DOHH2 (cell line): ENCODE data around the gene FBXO31.

Experiments used
- H3F3A ChIP-seq: fragments of 200-600 bp; sonication (generic), shearing (Covaris generic); 2 replicates; pipeline ENCODE4 v1.6.0; 2016; ENCODE audit warnings: antibody characterized with exemption, mild to moderate bottlenecking; ENCODE audit not compliant: control insufficient read depth, insufficient read depth
- H3K27ac ChIP-seq: fragments of 200-600 bp; sonication (generic); 2 replicates; pipeline ENCODE4 v1.5.1; 2014; ENCODE audit warnings: low read depth, mild to moderate bottlenecking, low read length, moderate library complexity
- H3K27me3 ChIP-seq: fragments of 200-600 bp; sonication (generic); 2 replicates; pipeline ENCODE4 v1.6.1; 2014; ENCODE audit warnings: mild to moderate bottlenecking, low read length, mixed read lengths; ENCODE audit not compliant: control insufficient read depth
- H3K36me3 ChIP-seq: fragments of 200-600 bp; sonication (generic); 2 replicates; pipeline ENCODE4 v1.6.1; 2014; ENCODE audit warnings: mild to moderate bottlenecking, low read length, moderate library complexity, mixed read lengths; ENCODE audit not compliant: control insufficient read depth
- H3K4me1 ChIP-seq: fragments of 200-600 bp; sonication (generic); 2 replicates; pipeline ENCODE4 v1.6.1; 2014; ENCODE audit warnings: mild to moderate bottlenecking, low read length, mixed read lengths; ENCODE audit not compliant: control insufficient read depth
- H3K4me2 ChIP-seq: fragments of 200-600 bp; sonication (generic); 2 replicates; pipeline ENCODE4 v1.6.0; 2014; ENCODE audit warnings: mild to moderate bottlenecking, low read length, moderate library complexity
- H3K4me3 ChIP-seq: fragments of 200-600 bp; sonication (generic); 2 replicates; pipeline ENCODE4 v1.5.1; 2014; ENCODE audit warnings: mild to moderate bottlenecking, low read length, mixed read lengths
- H3K79me2 ChIP-seq: fragments of 200-600 bp; sonication (generic); 2 replicates; pipeline ENCODE4 v1.6.1; 2014; ENCODE audit warnings: mild to moderate bottlenecking, low read length, mixed read lengths; ENCODE audit not compliant: control insufficient read depth
- H3K9me2 ChIP-seq: fragments of 200-600 bp; sonication (generic); replicated peaks from 2 replicates; pipeline ENCODE4 v1.6.1; 2014; ENCODE audit warnings: mild to moderate bottlenecking, low read length, mixed read lengths; ENCODE audit not compliant: control insufficient read depth
- H3K9me3 ChIP-seq: fragments of 200-600 bp; sonication (generic); 2 replicates; pipeline ENCODE4 v1.6.1; 2014; ENCODE audit warnings: antibody characterized with exemption, low read length, mixed read lengths; ENCODE audit not compliant: control insufficient read depth, insufficient read depth
- H4K20me1 ChIP-seq: fragments of 200-600 bp; sonication (generic); 2 replicates; pipeline ENCODE4 v1.6.0; 2014; ENCODE audit warnings: low read depth, mild to moderate bottlenecking, antibody characterized with exemption, low read length, moderate library complexity; ENCODE audit not compliant: control insufficient read depth, insufficient read depth
- CTCF ChIP-seq: fragments of 200-600 bp; sonication (generic); IDR thresholded peaks from one replicate; pipeline ENCODE4 v1.5.1; 2014; ENCODE audit warnings: antibody characterized with exemption, mild to moderate bottlenecking, low read depth, low read length; ENCODE audit not compliant: poor library complexity, severe bottlenecking
- EZH2phosphoT487 ChIP-seq: fragments of 200-600 bp; sonication (generic); IDR thresholded peaks from 2 replicates; pipeline ENCODE4 v1.6.1; 2017; ENCODE audit warnings: borderline replicate concordance, mild to moderate bottlenecking, antibody characterized with exemption, low read length, moderate library complexity, mixed read lengths

FBXO31 gene

GRCh38 chr16:87369117-87369765 lies 14.3 kb downstream of the FBXO31 start:
- Histone ChIP-seq H3K9me3 (no peaks in the 10 kb centered on the region), H3K9me2 (no peaks in the 10 kb centered on the region), H3K4me3 (no peak overlapping the region), H3K27ac (no peak overlapping the region), H3K79me2 (peaks cover 92% of the 10 kb centered on the region), H3K4me2 (peak overlapping the region; percentile 23; the same call in 1 of the 2 replicates), H3K4me1 (peaks cover 27% of the 10 kb centered on the region), H4K20me1 (peaks cover 19% of the 10 kb centered on the region), H3K36me3 (peaks cover 19% of the 10 kb centered on the region), H3F3A (peaks cover 2% of the 10 kb centered on the region; the same call in 1 of the 2 replicates), H3K27me3 (no peaks in the 10 kb centered on the region)
- no peak for TF ChIP-seq EZH2phosphoT487
- TF ChIP-seq CTCF, result no peak

- Histone ChIP-seq H3K79me2 (peaks cover 91% of the 10 kb centered on the region), H3K4me2 (peak overlapping the region; percentile 23; the same call in 1 of the 2 replicates), H3K9me3 (no peaks in the 10 kb centered on the region), H4K20me1 (peaks cover 17% of the 10 kb centered on the region), H3F3A (peaks cover 2% of the 10 kb centered on the region; the same call in 1 of the 2 replicates), H3K4me3 (no peak overlapping the region), H3K27ac (no peak overlapping the region), H3K9me2 (no peaks in the 10 kb centered on the region), H3K27me3 (no peaks in the 10 kb centered on the region), H3K36me3 (peaks cover 23% of the 10 kb centered on the region), H3K4me1 (peaks cover 27% of the 10 kb centered on the region)
- TF ChIP-seq EZH2phosphoT487, result no peak
- no peak for TF ChIP-seq CTCF
Measured at GRCh38 chr16:87368029-87368770, 15.4 kb downstream of the FBXO31 start.

- H3K4me3 ChIP-seq, result no peak overlapping the region
- no peaks in the 10 kb centered on the region for H3K9me3 ChIP-seq
- peaks cover 2% of the 10 kb centered on the region; the same call in 1 of the 2 replicates for H3F3A ChIP-seq
- TF ChIP-seq EZH2phosphoT487 (no peak), CTCF (no peak)
- peaks cover 17% of the 10 kb centered on the region for H4K20me1 ChIP-seq
- H3K27ac ChIP-seq, result no peak overlapping the region
- H3K9me2 ChIP-seq, result no peaks in the 10 kb centered on the region
- peaks cover 27% of the 10 kb centered on the region for H3K4me1 ChIP-seq
- peaks cover 23% of the 10 kb centered on the region for H3K36me3 ChIP-seq
- H3K79me2 ChIP-seq, result peaks cover 87% of the 10 kb centered on the region
- no peak overlapping the region for H3K4me2 ChIP-seq
- no peaks in the 10 kb centered on the region for H3K27me3 ChIP-seq
Measured at GRCh38 chr16:87367529-87367928, 16.0 kb downstream of the FBXO31 start.
